Ishikawa (cell line): Measurements from ENCODE around the gene DICER1.

Source experiments
- CEBPB ChIP-seq: IDR thresholded peaks from 2 replicates; pipeline ENCODE4 v1.6.1; 2012
- CREB1 ChIP-seq: IDR thresholded peaks from 2 replicates; pipeline ENCODE4 v1.6.1; 2012; ENCODE audit warnings: low read depth
- EGR1 ChIP-seq: IDR thresholded peaks from 2 replicates; pipeline ENCODE4 v1.6.1; 2012
- EP300 ChIP-seq: IDR thresholded peaks from 2 replicates; pipeline ENCODE4 v1.6.1; 2012; ENCODE audit warnings: borderline replicate concordance
- FOXM1 ChIP-seq: IDR thresholded peaks from 2 replicates; pipeline ENCODE4 v1.6.1; 2012; ENCODE audit warnings: low read depth, borderline replicate concordance
- NFIC ChIP-seq: IDR thresholded peaks from 2 replicates; pipeline ENCODE4 v1.6.1; 2012
- RAD21 ChIP-seq: IDR thresholded peaks from 2 replicates; pipeline ENCODE4 v1.6.1; 2012; ENCODE audit warnings: low read depth
- TAF1 ChIP-seq: IDR thresholded peaks from 2 replicates; pipeline ENCODE4 v1.6.1; 2012; ENCODE audit warnings: low read depth, mild to moderate bottlenecking
- TCF12 ChIP-seq: IDR thresholded peaks from 2 replicates; pipeline ENCODE4 v1.6.1; 2012; ENCODE audit warnings: low read depth
- TEAD4 ChIP-seq: IDR thresholded peaks from 2 replicates; pipeline ENCODE4 v1.6.1; 2012
- USF1 ChIP-seq: IDR thresholded peaks from 2 replicates; pipeline ENCODE4 v1.6.1; 2012
- YY1 ChIP-seq: IDR thresholded peaks from 2 replicates; pipeline ENCODE4 v1.6.1; 2012; ENCODE audit warnings: low read depth
- ZBTB7A ChIP-seq: IDR thresholded peaks from 2 replicates; pipeline ENCODE4 v1.6.1; 2012; ENCODE audit warnings: low read depth
- TF ChIP-seq, protein P1 (sequence below): IDR thresholded peaks from 2 replicates; pipeline ENCODE4 v1.6.1; 2012; ENCODE audit warnings: low read depth, mild to moderate bottlenecking
- TF ChIP-seq, protein P2 (sequence below): IDR thresholded peaks from 2 replicates; pipeline ENCODE4 v1.6.1; 2012

DICER1 gene

DNA sequence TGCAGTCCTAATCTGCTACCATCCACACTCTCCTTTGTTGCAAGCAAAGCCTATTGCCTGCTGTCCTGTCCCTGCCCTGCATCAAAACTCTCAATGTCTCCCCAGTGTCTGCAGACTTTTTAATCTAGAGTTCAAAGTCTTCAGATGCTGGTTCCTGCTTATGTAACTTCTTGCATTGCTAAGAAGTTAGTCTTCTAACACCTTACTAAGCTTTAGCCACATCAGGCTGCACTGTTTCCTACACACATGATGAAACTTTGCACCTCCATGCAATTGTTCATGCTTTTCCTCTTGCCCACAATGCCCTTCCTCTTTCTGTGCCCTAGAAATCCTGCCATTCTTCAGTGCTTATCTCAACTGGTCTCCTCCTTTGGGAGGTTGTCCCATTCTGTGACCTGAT, 16.2 kb upstream of the DICER1 start:
- no peak for TF ChIP-seq NFIC
- TF ChIP-seq CEBPB = no peak
- no peak for TF ChIP-seq TCF12
- no peak for TF ChIP-seq RAD21
- no peak for TF ChIP-seq YY1
- TF ChIP-seq, protein P1, sequence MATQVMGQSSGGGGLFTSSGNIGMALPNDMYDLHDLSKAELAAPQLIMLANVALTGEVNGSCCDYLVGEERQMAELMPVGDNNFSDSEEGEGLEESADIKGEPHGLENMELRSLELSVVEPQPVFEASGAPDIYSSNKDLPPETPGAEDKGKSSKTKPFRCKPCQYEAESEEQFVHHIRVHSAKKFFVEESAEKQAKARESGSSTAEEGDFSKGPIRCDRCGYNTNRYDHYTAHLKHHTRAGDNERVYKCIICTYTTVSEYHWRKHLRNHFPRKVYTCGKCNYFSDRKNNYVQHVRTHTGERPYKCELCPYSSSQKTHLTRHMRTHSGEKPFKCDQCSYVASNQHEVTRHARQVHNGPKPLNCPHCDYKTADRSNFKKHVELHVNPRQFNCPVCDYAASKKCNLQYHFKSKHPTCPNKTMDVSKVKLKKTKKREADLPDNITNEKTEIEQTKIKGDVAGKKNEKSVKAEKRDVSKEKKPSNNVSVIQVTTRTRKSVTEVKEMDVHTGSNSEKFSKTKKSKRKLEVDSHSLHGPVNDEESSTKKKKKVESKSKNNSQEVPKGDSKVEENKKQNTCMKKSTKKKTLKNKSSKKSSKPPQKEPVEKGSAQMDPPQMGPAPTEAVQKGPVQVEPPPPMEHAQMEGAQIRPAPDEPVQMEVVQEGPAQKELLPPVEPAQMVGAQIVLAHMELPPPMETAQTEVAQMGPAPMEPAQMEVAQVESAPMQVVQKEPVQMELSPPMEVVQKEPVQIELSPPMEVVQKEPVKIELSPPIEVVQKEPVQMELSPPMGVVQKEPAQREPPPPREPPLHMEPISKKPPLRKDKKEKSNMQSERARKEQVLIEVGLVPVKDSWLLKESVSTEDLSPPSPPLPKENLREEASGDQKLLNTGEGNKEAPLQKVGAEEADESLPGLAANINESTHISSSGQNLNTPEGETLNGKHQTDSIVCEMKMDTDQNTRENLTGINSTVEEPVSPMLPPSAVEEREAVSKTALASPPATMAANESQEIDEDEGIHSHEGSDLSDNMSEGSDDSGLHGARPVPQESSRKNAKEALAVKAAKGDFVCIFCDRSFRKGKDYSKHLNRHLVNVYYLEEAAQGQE = no peak
- TF ChIP-seq TAF1 = no peak
- TF ChIP-seq TEAD4 = no peak
- TF ChIP-seq FOXM1 = no peak
- TF ChIP-seq USF1 = no peak
- TF ChIP-seq EGR1 = no peak
- TF ChIP-seq ZBTB7A = no peak
- TF ChIP-seq EP300 = no peak
- no peak for TF ChIP-seq CREB1
- TF ChIP-seq, protein P2, sequence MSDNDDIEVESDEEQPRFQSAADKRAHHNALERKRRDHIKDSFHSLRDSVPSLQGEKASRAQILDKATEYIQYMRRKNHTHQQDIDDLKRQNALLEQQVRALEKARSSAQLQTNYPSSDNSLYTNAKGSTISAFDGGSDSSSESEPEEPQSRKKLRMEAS = no peak

GRCh38 chr14:95167177-95167576, 9.8 kb upstream of the DICER1 start:
- TF ChIP-seq YY1 = no peak
- no peak for TF ChIP-seq ZBTB7A
- TF ChIP-seq TAF1 = no peak
- TF ChIP-seq TCF12 = no peak
- TF ChIP-seq USF1 = no peak
- TF ChIP-seq NFIC = no peak
- no peak for TF ChIP-seq CREB1
- no peak for TF ChIP-seq CEBPB
- TF ChIP-seq, protein P2 = no peak
- TF ChIP-seq RAD21 = no peak
- TF ChIP-seq EP300 = no peak
- TF ChIP-seq EGR1 = no peak
- TF ChIP-seq FOXM1 = no peak

DNA sequence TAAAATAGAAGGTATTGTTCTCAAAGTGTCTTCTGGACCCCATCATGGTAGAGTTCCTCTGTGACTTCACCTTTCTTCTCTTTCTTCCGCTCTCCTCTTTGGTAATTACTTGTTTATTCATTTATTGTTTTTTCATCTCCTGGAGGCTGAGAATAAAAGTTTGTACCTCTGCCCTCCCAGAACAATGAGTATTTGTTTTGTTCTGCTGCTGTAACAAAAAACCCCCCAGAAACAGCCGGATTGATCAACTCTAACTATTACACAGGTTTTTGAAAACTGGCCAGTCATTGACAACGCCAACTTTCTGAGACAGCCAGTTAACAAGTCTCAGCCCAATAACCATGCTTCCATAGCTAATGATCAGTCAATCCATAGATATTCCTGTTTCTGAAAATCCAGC, 8.2 kb upstream of the DICER1 start:
- TF ChIP-seq, protein P2 = no peak
- TF ChIP-seq TAF1 (no peak), TCF12 (no peak), TEAD4 (no peak), YY1 (no peak), CREB1 (no peak), EGR1 (no peak), USF1 (no peak), FOXM1 (no peak), CEBPB (no peak), RAD21 (no peak), NFIC (no peak), EP300 (no peak), ZBTB7A (no peak)
- TF ChIP-seq, protein P1 = no peak

DNA sequence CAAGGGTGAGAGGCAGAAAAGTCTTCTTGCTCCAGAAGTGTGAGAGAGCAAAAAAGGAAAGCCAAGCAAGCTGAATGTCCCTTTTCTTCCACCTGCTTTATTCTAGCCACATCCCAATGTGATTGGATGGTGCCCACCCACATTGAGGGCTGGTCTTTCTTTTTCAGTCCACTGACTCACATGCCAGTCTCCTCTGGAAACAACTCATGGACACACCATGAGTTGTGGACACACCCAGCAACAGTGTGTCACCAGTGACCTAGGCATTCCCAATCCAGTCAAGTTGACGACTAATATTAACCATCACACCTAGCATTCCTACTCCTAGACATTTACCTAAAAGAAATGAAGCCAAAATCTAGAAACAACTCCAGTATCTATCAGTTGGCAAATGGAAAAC, 7.2 kb upstream of the DICER1 start:
- TF ChIP-seq EP300 (no peak), USF1 (no peak), ZBTB7A (no peak), CREB1 (no peak), EGR1 (no peak), FOXM1 (no peak), TCF12 (no peak), TEAD4 (no peak), YY1 (no peak), NFIC (no peak), RAD21 (no peak), CEBPB (no peak)
- TF ChIP-seq, protein P1 = no peak
